GM12891 (cell line): ENCODE measurements around the gene SETD5.

ENCODE experiments used
- POLR2A ChIP-seq: IDR thresholded peaks from 2 replicates; pipeline ENCODE4 v1.6.1; 2011; ENCODE audit warnings: low read depth, low read length, control low read depth
- POLR2AphosphoS5 ChIP-seq: IDR thresholded peaks from 2 replicates; pipeline ENCODE4 v1.6.1; 2011; ENCODE audit warnings: low read depth, low read length, control low read depth
- POU2F2 ChIP-seq: IDR thresholded peaks from 2 replicates; pipeline ENCODE4 v1.6.1; 2011; ENCODE audit warnings: low read depth, mild to moderate bottlenecking, control low read depth, low read length, moderate library complexity
- SPI1 ChIP-seq: IDR thresholded peaks from 2 replicates; pipeline ENCODE4 v1.6.1; 2011; ENCODE audit warnings: low read depth, low read length, control low read depth
- TAF1 ChIP-seq: IDR thresholded peaks from 2 replicates; pipeline ENCODE4 v1.6.1; 2011; ENCODE audit warnings: low read depth, low read length, control low read depth

DNA sequence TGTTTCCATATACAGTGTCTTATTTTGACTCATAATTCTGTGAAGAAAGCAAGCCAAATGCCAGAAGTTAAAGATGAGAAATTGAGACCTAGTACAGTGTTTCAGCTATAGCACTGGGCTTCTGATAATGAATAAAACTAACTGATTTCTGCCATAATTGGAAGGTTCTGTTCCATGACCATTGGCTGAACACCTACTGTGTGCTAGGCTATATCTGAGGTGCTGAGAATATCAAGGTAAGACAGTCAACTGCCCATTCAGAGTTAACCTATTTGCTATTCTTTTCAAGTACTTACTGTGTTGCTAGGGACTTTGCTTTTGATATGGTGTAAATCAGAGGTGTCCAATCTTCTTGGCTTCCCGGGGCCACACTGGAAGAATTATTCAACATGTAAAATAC, 82.8 kb downstream of the SETD5 start:
- TF ChIP-seq POU2F2: no peak
- no peak for TF ChIP-seq POLR2A
- TF ChIP-seq POLR2AphosphoS5: no peak
- TF ChIP-seq TAF1: no peak
- no peak for TF ChIP-seq SPI1
